ENCODE measurements around the gene FOXJ3.

- TF ChIP-seq POLR2A (IDR thresholded peaks at IDR 0.05; ENCODE audit: low read depth) = no peak
- TF ChIP-seq, protein P1, sequence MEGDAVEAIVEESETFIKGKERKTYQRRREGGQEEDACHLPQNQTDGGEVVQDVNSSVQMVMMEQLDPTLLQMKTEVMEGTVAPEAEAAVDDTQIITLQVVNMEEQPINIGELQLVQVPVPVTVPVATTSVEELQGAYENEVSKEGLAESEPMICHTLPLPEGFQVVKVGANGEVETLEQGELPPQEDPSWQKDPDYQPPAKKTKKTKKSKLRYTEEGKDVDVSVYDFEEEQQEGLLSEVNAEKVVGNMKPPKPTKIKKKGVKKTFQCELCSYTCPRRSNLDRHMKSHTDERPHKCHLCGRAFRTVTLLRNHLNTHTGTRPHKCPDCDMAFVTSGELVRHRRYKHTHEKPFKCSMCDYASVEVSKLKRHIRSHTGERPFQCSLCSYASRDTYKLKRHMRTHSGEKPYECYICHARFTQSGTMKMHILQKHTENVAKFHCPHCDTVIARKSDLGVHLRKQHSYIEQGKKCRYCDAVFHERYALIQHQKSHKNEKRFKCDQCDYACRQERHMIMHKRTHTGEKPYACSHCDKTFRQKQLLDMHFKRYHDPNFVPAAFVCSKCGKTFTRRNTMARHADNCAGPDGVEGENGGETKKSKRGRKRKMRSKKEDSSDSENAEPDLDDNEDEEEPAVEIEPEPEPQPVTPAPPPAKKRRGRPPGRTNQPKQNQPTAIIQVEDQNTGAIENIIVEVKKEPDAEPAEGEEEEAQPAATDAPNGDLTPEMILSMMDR (IDR thresholded peaks at IDR 0.05) = no peak
- no peak for TF ChIP-seq POLR2AphosphoS5 (IDR thresholded peaks at IDR 0.05)
- no peak for TF ChIP-seq EP300 (IDR thresholded peaks at IDR 0.05)
Measured at GRCh38 chr1:42128499-42128898, 206.5 kb downstream of the FOXJ3 start.

All from esophagus muscularis mucosa (tissue), 4 donors.